WTC11 (cell line): ENCODE measurements around the gene SYMPK. TPM values are rescaled to one million over a fixed set of nuclear protein-coding genes. Genes with fewer than 3 reads are reported as not detected.
A peak's percentile ranks its signal among the peaks of the same experiment; 100 is the strongest.

Experiments
- ATAC-seq: fragments of 200-7000 bp; cut with Tn5 transposase; 2 replicates; pipeline ENCODE4 v1.10.0; 2021; ENCODE audit warnings: mild to moderate bottlenecking, moderate library complexity
- CTCF ChIA-PET: fragments of 300-600 bp; sonication (Branson Sonifier 250); formaldehyde crosslinking; loops from one replicate; lab custom pipeline; 2021; ENCODE audit warnings: antibody characterized with exemption; lab: Charles Lee
- POLR2A ChIA-PET: fragments of 350-600 bp; sonication (Branson Sonifier 250); formaldehyde crosslinking; loops from one replicate; lab custom pipeline; 2021; ENCODE audit warnings: antibody characterized with exemption; lab: Charles Lee
- DNase-seq: peaks from one replicate; pipeline ENCODE4 v3.0.0; 2021; ENCODE audit warnings: low spot score
- H3K27ac Mint-ChIP-seq: 2 replicates; pipeline ENCODE4 v1.8.0; 2021; ENCODE audit warnings: mixed read lengths
- H3K27me3 Mint-ChIP-seq: 2 replicates; pipeline ENCODE4 v1.8.0; 2021; ENCODE audit warnings: low read depth, mild to moderate bottlenecking, moderate library complexity, mixed read lengths
- H3K36me3 Mint-ChIP-seq: 2 replicates; pipeline ENCODE4 v1.8.0; 2021; ENCODE audit warnings: mixed read lengths
- H3K4me1 Mint-ChIP-seq: 2 replicates; pipeline ENCODE4 v1.8.0; 2022; ENCODE audit warnings: mixed read lengths
- H3K4me3 Mint-ChIP-seq: 2 replicates; pipeline ENCODE4 v1.8.0; 2021; ENCODE audit warnings: mild to moderate bottlenecking, moderate library complexity, mixed read lengths
- H3K9me3 Mint-ChIP-seq: 2 replicates; pipeline ENCODE4 v1.8.0; 2021; ENCODE audit warnings: mixed read lengths
- CTCF ChIP-seq: fragments of 200-600 bp; IDR thresholded peaks from 2 replicates; pipeline ENCODE4 v1.8.0; 2022; ENCODE audit warnings: antibody characterized with exemption
- ERG ChIP-seq: fragments of 250-450 bp; sonication (Bioruptor Pico); IDR thresholded peaks from 2 replicates; pipeline ENCODE4 v1.8.0; 2021; ENCODE audit warnings: mild to moderate bottlenecking
- ETV6 ChIP-seq: sonication (generic); formaldehyde crosslinking; IDR thresholded peaks from 2 replicates; pipeline ENCODE4 v1.8.1; 2022; ENCODE audit warnings: mild to moderate bottlenecking, missing genetic modification reagents
- IRF2 ChIP-seq: sonication (generic); formaldehyde crosslinking; IDR thresholded peaks from 2 replicates; pipeline ENCODE4 v1.8.0; 2022; ENCODE audit warnings: low read depth, missing genetic modification reagents, borderline replicate concordance
- MXD4 ChIP-seq: fragments of 250-450 bp; sonication (Bioruptor Pico); IDR thresholded peaks from 2 replicates; pipeline ENCODE4 v1.8.0; 2021; ENCODE audit warnings: mild to moderate bottlenecking, moderate library complexity, borderline replicate concordance
- PREB ChIP-seq: sonication (generic); formaldehyde crosslinking; IDR thresholded peaks from 2 replicates; pipeline ENCODE4 v1.8.1; 2022; ENCODE audit warnings: mild to moderate bottlenecking, missing genetic modification reagents, moderate library complexity, borderline replicate concordance
- PRRX2 ChIP-seq: fragments of 250-450 bp; sonication (Bioruptor Pico); IDR thresholded peaks from 2 replicates; pipeline ENCODE4 v1.8.0; 2021; ENCODE audit warnings: mild to moderate bottlenecking
- SMAD3 ChIP-seq: sonication (generic); formaldehyde crosslinking; IDR thresholded peaks from 2 replicates; pipeline ENCODE4 v1.8.0; 2022; ENCODE audit warnings: missing genetic modification reagents, mild to moderate bottlenecking, borderline replicate concordance
- SOX15 ChIP-seq: fragments of 250-450 bp; sonication (Bioruptor Pico); IDR thresholded peaks from 2 replicates; pipeline ENCODE4 v1.9.0; 2021; ENCODE audit warnings: mild to moderate bottlenecking
- TCF7 ChIP-seq: sonication (generic); formaldehyde crosslinking; IDR thresholded peaks from 2 replicates; pipeline ENCODE4 v1.8.0; 2022; ENCODE audit warnings: mild to moderate bottlenecking, low read depth, missing genetic modification reagents, moderate library complexity
- ZMAT4 ChIP-seq: fragments of 250-450 bp; sonication (Bioruptor Pico); IDR thresholded peaks from 2 replicates; pipeline ENCODE4 v1.9.0; 2021; ENCODE audit warnings: mild to moderate bottlenecking
- ZNF121 ChIP-seq: sonication (generic); formaldehyde crosslinking; IDR thresholded peaks from 2 replicates; pipeline ENCODE4 v1.8.0; 2023; ENCODE audit warnings: missing genetic modification reagents
- ZNF219 ChIP-seq: sonication (generic); formaldehyde crosslinking; IDR thresholded peaks from 2 replicates; pipeline ENCODE4 v1.8.0; 2023; ENCODE audit warnings: missing genetic modification reagents, mild to moderate bottlenecking, borderline replicate concordance
- ZNF232 ChIP-seq: sonication (generic); formaldehyde crosslinking; IDR thresholded peaks from 2 replicates; pipeline ENCODE4 v1.8.0; 2022; ENCODE audit warnings: mild to moderate bottlenecking, missing genetic modification reagents
- ZNF512 ChIP-seq: sonication (generic); formaldehyde crosslinking; IDR thresholded peaks from 2 replicates; pipeline ENCODE4 v1.8.1; 2022; ENCODE audit warnings: missing genetic modification reagents, borderline replicate concordance
- total RNA-seq: library from RNA; stranded (reverse); gene quantifications from 3 replicates; pipeline ENCODE4 v1.2.3, GENCODE V29; 2021

Gene SYMPK
- total RNA-seq, 1 experiment from 2014 or later, result 106 TPM

- DNase-seq (no peak), ATAC-seq (no peak)
- Mint-ChIP-seq H3K4me1 (peaks cover 22% of the 10 kb centered on the region), H3K27me3 (peaks cover 27% of the 10 kb centered on the region), H3K36me3 (peaks cover 18% of the 10 kb centered on the region), H3K9me3 (no peaks in the 10 kb centered on the region), H3K27ac (no peak overlapping the region), H3K4me3 (no peak overlapping the region)
- TF ChIP-seq ZNF512 (CRISPR knock-in tag), result no peak
- ChIA-PET CTCF (interaction anchor here (0.6 kb wide), 1 partner anchor 8 kb away, joined by 3 read pairs; the partner anchor contains the start of gene SIX5), POLR2A (interaction anchor here (0.9 kb wide), 1 partner anchor 8 kb away, joined by 4 read pairs; the partner anchor contains the start of gene SIX5)
Observed at GRCh38 chr19:45777395-45777961, 85.5 kb downstream of the SYMPK start.

- Mint-ChIP-seq H3K27me3 (peaks cover 13% of the 10 kb centered on the region), H3K4me1 (peaks cover 18% of the 10 kb centered on the region), H3K4me3 (no peak overlapping the region), H3K36me3 (peaks cover 18% of the 10 kb centered on the region), H3K9me3 (no peaks in the 10 kb centered on the region)
- DNase-seq (peak; percentile 84), ATAC-seq (peak; percentile 15)
- ChIA-PET POLR2A (interaction anchor here (1.0 kb wide), 1 partner anchor 18 kb away, joined by 3 read pairs; the partner anchor contains the start of gene DMWD), CTCF (interaction anchor here (0.5 to 2.1 kb wide), 23 partner anchors 8 to 222 kb away, joined by 3 to 11 read pairs (median 5); partner anchors contain the start of genes DMPK, DMWD, FBXO46 and QPCTL)
- TF ChIP-seq IRF2 (no peak), CTCF (peak; percentile 24; the same call in 1 of the 2 replicates)
- TF ChIP-seq, all 79 proteins: peak for 1
- H3K27ac Mint-ChIP-seq, result no peak overlapping the region
Observed at GRCh38 chr19:45774765-45775164, 88.2 kb downstream of the SYMPK start.

- no peak for ATAC-seq
- H3K9me3 Mint-ChIP-seq, result no peaks in the 10 kb centered on the region
- no peak overlapping the region for H3K4me3 Mint-ChIP-seq
Observed at GRCh38 chr19:45773384-45773783, 89.6 kb downstream of the SYMPK start.

More at GRCh38 chr19:45773384-45773783, 89.6 kb downstream of the SYMPK start:
- H3K27ac Mint-ChIP-seq, result no peak overlapping the region
- peaks cover 9% of the 10 kb centered on the region for H3K4me1 Mint-ChIP-seq
- peaks cover 6% of the 10 kb centered on the region; the same call in 1 of the 2 replicates for H3K27me3 Mint-ChIP-seq
- TF ChIP-seq ETV6 (no peak), ERG (CRISPR knock-in tag) (no peak), SOX15 (CRISPR knock-in tag) (no peak), ZNF232 (no peak), ZMAT4 (CRISPR knock-in tag) (no peak), SMAD3 (no peak), PRRX2 (CRISPR knock-in tag) (no peak), ZNF121 (CRISPR knock-in tag) (no peak), PREB (CRISPR knock-in tag) (no peak), MXD4 (CRISPR knock-in tag) (no peak), ZNF219 (CRISPR knock-in tag) (no peak), TCF7 (CRISPR knock-in tag) (no peak)
- peaks cover 16% of the 10 kb centered on the region for H3K36me3 Mint-ChIP-seq
- no peak for DNase-seq
- ChIA-PET CTCF (interaction anchor here (1.4 to 5.1 kb wide), 3 partner anchors 37 to 81 kb away, joined by 3 to 135 read pairs (median 6); partner anchors contain the start of genes QPCTL, RSPH6A and SNRPD2), POLR2A (no interaction called here)
